ENCODE measurements around the gene TMEM214. TPM values are rescaled to one million over a fixed set of nuclear protein-coding genes. Genes with fewer than 3 reads are reported as not detected.

The TMEM214 gene
- total and polyA plus RNA-seq, 2 of the 8 experiments (the other 6 are each of a cell fraction or from before 2014, with no cell fraction given): 49.7 to 71.0 TPM

DNA sequence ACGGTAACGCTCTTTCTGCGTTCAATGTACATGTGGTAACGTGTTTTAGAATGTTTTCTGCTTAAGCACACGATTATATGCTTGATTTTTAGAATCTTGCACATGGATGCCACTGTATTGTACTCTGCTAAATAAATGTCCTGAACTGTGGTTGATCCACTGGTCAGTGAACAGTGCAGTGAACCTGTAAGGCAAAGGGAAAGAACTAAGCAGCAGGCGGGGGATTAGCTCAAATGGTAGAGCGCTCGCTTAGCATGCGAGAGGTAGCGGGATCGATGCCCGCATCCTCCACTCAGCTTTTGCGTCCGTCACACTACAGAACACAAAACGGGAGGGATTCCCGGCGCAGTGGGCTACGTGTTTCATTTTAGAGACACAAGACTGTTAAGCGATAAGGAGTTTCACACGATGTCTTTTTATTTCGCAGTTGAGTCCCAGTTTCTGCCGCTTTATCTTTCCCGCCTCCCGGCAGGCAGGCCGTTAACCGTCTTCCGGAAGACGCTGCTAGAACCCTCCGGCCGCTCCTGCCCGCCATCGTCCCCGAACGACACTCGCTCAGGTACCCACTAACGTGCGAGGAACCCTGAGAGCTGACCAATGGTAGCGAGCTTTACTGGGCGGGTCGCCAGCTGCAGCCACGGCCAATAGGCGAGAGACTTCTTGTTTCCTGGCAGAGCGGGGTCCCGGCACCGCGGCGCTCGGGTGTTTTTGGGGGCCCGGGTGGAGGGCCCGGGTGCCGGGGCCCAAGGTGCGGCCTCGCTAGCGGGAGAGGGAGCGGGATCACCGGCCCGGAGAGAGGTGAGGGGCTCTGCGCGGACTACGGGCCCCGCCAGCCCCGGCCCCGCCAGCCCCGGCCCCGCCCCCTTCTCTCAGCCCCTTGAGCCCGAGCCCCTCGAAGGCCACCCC lies 18.5 kb downstream of the TMEM214 start, which contains the start of gene AGBL5 (continued):
- TF ChIP-seq, protein P1, sequence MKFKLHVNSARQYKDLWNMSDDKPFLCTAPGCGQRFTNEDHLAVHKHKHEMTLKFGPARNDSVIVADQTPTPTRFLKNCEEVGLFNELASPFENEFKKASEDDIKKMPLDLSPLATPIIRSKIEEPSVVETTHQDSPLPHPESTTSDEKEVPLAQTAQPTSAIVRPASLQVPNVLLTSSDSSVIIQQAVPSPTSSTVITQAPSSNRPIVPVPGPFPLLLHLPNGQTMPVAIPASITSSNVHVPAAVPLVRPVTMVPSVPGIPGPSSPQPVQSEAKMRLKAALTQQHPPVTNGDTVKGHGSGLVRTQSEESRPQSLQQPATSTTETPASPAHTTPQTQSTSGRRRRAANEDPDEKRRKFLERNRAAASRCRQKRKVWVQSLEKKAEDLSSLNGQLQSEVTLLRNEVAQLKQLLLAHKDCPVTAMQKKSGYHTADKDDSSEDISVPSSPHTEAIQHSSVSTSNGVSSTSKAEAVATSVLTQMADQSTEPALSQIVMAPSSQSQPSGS (IDR thresholded peaks at IDR 0.05; ENCODE audit: low read length): peak; percentile 92
- TF ChIP-seq CHD1 (IDR thresholded peaks at IDR 0.05; ENCODE audit: low read depth, low read length) (no peak), EZH2 (IDR thresholded peaks at IDR 0.05; ENCODE audit: low read depth, low read length, severe bottlenecking) (no peak), KDM5A (IDR thresholded peaks at IDR 0.05; ENCODE audit: low read length) (no peak), YY1 (IDR thresholded peaks at IDR 0.05; ENCODE audit: low read depth, low read length) (no peak), RBBP5 (IDR thresholded peaks at IDR 0.05; ENCODE audit: borderline replicate concordance, low read depth, low read length) (peak; percentile 95), SP1 (IDR thresholded peaks at IDR 0.05; ENCODE audit: low read depth, low read length) (peak; percentile 77), GTF2F1 (IDR thresholded peaks at IDR 0.05; ENCODE audit: borderline replicate concordance, low read depth, low read length) (no peak), CREB1 (IDR thresholded peaks at IDR 0.05) (peak; percentile 36; the same call in 1 of the 2 replicates)

All from H1 (cell line).